Inflammatory macrophage treated with lipopolysaccharide for 4 hours (primary cell): ENCODE data around the gene DDHD1.
"Not testable (repeated sequence)": the region's sequence is repeated elsewhere in the genome, so short reads cannot be mapped to it uniquely, and the experiment has no call there.

Source experiments
- DNase-seq: peaks from one replicate; pipeline ENCODE4 v3.0.0-alpha.2; 2020

Gene DDHD1

GRCh38 chr14:53103636-53104340, 49.3 kb downstream of the DDHD1 start:
- DNase-seq = peak; percentile 57

DNA sequence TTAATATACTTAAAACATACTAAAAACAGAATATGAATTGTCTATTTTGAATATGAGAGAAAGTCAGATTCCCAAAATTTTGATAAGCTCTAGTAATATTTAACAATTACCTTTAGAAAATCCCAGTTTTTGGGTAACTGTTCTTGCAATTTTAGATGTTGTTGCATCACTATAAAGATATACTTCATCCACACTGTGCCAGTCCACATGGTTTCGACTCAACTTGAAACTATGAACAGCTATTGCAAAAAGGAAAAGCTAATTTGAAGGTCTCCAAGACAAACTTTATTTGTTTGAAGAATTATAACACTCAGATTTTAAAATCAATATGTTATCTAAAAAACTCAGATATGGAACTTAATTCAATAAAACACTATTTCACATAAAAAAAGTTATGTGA, 59.9 kb downstream of the DDHD1 start:
- no peak for DNase-seq

- DNase-seq = no peak
These were observed 62.3 kb downstream of the DDHD1 start for GRCh38 chr14:53090853-53091252.

DNA sequence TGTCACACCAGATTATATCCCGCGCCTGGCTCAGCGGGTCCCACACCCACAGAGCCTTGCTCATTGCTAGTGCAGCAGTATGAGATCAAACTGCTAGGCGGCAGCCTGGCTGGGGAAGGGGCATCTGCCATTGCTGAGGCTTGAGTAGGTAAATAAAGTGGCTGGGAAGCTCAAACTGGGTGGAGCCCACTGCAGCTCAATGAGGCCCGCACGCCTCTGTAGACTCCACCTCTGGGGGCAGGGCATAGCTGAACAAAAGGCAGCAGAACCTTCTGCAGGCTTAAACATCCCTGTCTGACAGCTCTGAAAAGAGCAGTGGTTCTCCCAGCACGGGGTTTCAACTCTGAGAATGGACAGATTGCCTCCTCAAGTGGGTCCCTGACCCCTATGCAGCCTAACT, 68.2 kb downstream of the DDHD1 start:
- not testable (repeated sequence) for DNase-seq

- no peak for DNase-seq
These were observed 88.6 kb downstream of the DDHD1 start for GRCh38 chr14:53064475-53064874.

- no peak for DNase-seq
These were observed 90.3 kb downstream of the DDHD1 start for GRCh38 chr14:53062856-53063255.

- peak; percentile 41 for DNase-seq
These were observed 93.1 kb downstream of the DDHD1 start for GRCh38 chr14:53060046-53060445.

GRCh38 chr14:53055003-53055402, 98.1 kb downstream of the DDHD1 start:
- DNase-seq = peak; percentile 45

DNA sequence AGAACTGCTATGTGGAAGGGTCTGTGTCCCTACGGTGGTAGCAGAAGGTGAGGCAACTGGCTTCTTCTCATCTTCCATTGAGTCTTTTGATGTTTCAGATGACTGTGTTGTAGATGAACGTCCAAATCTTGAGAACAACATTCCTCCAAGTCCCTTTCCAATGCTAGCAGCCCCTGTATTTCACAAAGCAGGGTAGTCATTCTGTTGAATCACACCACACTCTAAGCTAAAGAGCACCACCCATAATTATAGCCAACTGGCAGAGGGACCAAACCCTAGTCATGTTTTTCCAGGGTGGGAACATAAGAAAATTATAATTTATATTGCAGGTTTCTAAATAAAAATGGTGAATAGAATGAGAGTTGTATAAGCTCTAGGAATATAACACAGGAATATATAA, 98.7 kb downstream of the DDHD1 start:
- no peak for DNase-seq

DNA sequence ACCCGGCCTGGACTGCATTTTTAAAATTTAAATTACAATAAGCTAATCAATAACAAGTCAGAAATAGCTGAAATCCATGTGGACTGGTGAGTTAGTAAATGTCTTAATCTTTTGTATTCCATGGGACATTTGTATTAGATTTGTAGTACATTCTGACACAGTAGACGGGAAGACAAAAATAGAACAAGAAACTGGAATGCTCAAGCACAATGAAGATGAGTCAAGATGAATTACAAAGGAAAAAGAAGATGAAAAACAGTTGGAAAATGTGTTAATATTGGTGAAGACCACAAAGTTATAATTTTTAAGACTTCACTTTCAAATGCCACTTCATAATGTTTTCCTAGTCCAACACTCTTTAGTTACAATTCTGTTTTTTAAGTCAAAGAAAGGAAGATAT, 104.5 kb downstream of the DDHD1 start:
- DNase-seq = no peak

DNA sequence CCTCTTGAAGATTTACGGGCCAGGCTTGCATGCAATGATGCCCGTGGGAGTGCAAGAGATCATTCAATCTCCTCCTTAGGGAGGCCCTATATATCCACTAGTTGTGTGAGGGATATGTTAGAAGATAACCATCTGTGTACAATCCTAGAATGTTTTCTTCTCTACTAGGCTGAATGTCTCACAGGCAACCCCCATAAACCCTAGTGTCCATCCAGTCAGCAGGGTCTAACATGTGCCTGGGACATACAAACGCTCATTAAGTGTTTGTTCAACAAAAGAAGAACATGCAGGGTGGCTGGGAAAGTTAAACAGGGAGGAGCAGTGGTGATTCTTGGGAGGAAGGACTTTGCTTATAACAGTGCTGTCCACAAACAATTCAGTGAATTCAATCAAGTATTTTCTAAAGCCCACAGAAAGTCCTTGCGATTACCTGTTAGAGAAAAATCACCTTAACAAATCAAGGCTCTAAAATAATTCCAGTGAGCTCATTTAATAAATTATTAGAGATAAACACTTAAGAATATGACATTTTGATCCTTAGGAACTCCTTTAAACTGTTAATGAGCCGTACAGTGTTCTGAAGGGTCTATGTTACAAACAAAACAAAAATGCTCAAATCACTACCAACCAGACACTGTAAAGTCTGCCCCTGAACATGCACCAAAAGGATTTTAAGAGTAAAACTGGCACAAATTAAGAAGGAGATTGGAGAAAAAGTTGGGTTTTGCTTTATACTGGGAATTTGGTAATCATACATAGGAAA, 105.6 kb downstream of the DDHD1 start:
- DNase-seq = no peak

- DNase-seq = no peak
These were observed 108.6 kb downstream of the DDHD1 start for GRCh38 chr14:53044486-53044885.

DNA sequence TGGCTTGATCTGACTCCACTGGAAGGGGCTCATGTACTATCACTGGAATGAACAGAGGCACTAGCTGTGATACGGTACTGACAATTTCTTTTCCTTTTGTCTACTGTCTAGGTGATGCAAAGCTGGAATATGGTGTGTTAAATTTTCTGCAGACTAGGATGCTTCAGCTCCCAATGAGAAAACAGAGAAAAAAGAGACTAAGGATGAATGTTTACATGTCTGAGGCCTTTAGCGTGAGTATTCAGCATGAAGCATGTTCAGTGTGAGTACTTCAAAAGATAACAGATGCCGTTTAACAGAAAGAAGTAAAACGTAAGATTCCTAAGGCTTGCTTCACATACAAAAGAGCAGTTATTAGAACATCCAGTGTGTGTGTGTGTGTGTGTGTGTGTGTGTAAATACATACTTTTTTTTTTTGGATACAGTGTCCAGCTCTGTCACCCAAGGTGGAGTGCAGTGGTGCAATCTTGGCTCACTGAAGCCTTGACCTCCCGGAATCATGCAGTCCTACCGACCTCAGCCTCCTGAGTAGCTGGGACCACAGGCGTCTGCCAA, 110.0 kb downstream of the DDHD1 start:
- DNase-seq = no peak

GRCh38 chr14:53042480-53042879, 110.6 kb downstream of the DDHD1 start:
- DNase-seq = no peak

- no peak for DNase-seq
These were observed 112.1 kb downstream of the DDHD1 start for GRCh38 chr14:53041067-53041466.

DNA sequence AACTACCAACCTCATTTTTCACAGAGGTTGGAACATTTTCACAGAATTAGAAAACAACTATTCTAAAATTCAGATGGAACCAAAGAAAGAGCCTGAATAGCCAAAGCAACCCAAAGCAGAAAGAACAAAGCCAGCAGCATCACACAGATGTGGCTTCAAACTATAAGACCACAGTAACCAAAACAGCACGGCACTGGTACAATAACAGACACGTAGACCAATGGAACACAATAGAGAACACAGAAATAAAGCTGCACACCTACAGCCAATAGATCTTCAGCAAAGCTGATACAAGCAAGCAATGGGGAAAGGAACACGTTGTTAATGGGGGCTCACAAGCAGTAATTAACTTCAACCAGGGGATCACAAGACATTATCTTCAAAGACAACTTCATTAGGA, 114.5 kb downstream of the DDHD1 start:
- no peak for DNase-seq

- DNase-seq = no peak
These were observed 116.1 kb downstream of the DDHD1 start for GRCh38 chr14:53037016-53037415.

DNA sequence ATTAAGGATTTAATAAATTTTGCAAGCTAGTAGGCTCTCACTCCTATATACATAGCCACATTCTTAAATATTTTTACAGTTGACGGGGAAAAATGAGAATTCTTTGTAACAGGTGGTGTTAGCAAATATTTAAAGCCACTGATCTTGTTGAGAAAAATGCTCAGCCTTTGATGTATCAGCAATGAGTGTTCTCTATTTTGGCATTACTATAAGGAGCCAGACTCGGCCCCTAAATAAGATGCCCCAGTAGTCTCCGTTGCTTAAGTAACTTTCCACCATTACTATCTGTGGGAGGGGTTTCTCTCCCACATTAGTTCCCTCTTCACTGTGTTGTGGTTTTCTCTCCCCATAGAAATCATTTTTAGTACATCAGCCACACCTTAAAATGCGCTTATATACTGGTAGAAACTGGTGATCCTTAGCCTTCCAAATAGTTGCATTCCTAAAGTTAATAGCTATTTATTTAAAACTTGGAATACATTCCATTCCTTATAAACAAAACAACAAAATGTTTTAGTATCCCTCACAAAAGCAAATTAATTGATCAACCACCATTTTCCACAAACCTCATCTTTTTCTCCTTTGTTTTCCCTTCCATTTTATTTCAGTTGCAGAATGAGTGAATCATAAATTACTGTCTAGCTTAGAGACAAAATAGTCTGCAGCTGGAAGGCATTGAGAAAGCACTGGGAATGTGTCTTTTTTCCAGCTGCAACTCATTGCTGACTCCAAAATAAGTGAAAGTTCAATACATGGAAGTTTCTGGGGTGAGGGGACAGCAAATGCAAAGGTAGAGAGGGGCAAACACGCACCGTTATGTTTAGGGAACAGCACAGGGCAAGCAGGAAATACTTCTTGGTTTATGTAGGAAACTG, 117.5 kb downstream of the DDHD1 start:
- no peak for DNase-seq

GRCh38 chr14:53034688-53035230, 118.4 kb downstream of the DDHD1 start:
- no peak for DNase-seq

- no peak for DNase-seq
These were observed 119.1 kb downstream of the DDHD1 start for GRCh38 chr14:53034036-53034435.

DNA sequence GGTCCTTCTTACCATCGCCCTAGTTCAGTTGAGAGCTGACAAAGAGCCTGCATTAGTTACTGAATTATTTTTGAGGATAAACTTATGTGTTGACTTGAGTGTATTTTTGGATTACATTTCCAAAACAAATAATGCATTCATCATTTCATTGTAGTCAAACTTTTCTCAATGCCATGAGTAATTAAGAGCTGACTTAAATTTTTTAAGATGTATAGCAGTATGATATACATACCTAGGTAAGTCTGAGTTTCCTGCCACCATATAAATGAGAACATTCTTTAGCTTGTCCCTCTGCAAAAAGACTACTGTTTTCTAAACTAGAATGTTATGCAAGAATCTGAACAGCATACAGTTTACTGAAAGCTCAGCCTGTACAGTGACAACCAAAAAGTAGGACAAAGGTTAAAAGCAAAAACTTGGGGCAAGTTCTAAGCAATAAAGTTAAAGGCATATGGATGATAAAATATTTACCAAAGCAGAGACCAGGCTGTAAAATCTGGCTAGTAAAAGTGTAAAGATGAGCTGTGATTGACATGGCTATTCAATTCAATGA, 120.2 kb downstream of the DDHD1 start:
- no peak for DNase-seq

- no peak for DNase-seq
These were observed 120.8 kb downstream of the DDHD1 start for GRCh38 chr14:53032161-53032803.
